Lower leg skin (tissue), 4 donors: ENCODE measurements around the gene DCDC2. TPM values are rescaled to one million over a fixed set of nuclear protein-coding genes. Genes with fewer than 3 reads are reported as not detected.
"Not testable (repeated sequence)": the region's sequence is repeated elsewhere in the genome, so short reads cannot be mapped to it uniquely, and the experiment has no call there.

ENCODE experiments used
- DNase-seq, 2 donors: peaks; one replicate each; pipeline ENCODE4 v3.0.0-alpha.2; 2019; ENCODE audit warnings: low spot score in 2 of 2
- H3K4me3 ChIP-seq: fragments of 200-600 bp; sonication (generic); 2 replicates; pipeline ENCODE4 v1.5.1; 2017; ENCODE audit warnings: mild to moderate bottlenecking, low read depth; ENCODE audit not compliant: poor library complexity, severe bottlenecking
- CTCF ChIP-seq, 3 donors: fragments of 450-650 bp; IDR thresholded peaks; one replicate each; pipeline ENCODE4 v1.5.1; 2016; ENCODE audit warnings: antibody characterized with exemption in 3 of 3, mild to moderate bottlenecking in 3 of 3, moderate library complexity in 2 of 3
- POLR2A ChIP-seq, 2 donors: fragments of 450-650 bp; IDR thresholded peaks; one replicate each; pipeline ENCODE4 v1.6.1; 2016 to 2017; ENCODE audit warnings: antibody characterized with exemption in 2 of 2, mild to moderate bottlenecking in 1 of 2, moderate library complexity in 1 of 2
- WGBS, 2 donors: methylation state at CpG; one replicate each; pipeline ENCODE4 v1.1.5; 2018; 5-methylcytosine and 5-hydroxymethylcytosine counted together
- intact Hi-C: fragments of 100-400 bp; cut with DNase I; formaldehyde crosslinking; loops from one replicate; pipeline ENCODE4 v1.15.0; 2023; ENCODE audit warnings: low total_unique reads
- total RNA-seq, 4 donors: library from RNA; depleted of rRNA; stranded (reverse); fragments of >200 nt; gene quantifications; one replicate each; pipeline ENCODE4 v1.1.0, GENCODE V29; 2016

DCDC2 gene
- total RNA-seq, 4 donors from 2014 or later = 0.10 to 0.20 TPM; not detected in 2

GRCh38 chr6:24205020-24205492, 152.8 kb downstream of the DCDC2 start:
- intact Hi-C loops = no loop called here
- H3K4me3 ChIP-seq = no peak overlapping the region
- WGBS, 2 donors = 5 to 6% methylated on average over 4 of the region's 4 CpGs
- DNase-seq = peak in 1 of 2 donors; percentile 19
- TF ChIP-seq CTCF (IDR thresholded peaks at IDR 0.05) (no peak), POLR2A (IDR thresholded peaks at IDR 0.05) (no peak)

- intact Hi-C loops, H3K4me3 ChIP-seq, DNase-seq: not testable (repeated sequence)
- 95 to 98% methylated on average over 3 of the region's 3 CpGs for WGBS, 2 donors
These were observed 153.7 kb downstream of the DCDC2 start for GRCh38 chr6:24204113-24204512.

DNA sequence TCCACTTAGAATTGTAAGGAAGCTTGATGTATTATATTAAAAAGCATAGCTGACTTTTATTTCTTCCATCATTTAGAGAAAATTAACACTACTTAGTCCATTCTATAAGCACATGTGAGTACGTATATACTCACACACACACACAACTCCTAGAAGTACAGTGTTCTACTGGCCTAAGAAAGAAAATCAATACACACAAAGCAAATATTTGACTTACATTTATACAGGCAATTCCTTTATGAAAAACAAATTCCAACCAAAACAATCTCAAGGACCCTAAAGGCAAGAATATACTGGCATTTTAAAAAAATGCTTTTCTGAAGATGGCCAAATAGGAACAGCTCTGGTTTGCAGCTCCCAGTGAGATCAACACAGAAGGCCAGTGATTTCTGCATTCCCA, 160.0 kb downstream of the DCDC2 start:
- no peak for DNase-seq
- H3K4me3 ChIP-seq = no peak overlapping the region
- WGBS, 2 donors = 94 to 98% methylated on average over 1 of the region's 1 CpG
- TF ChIP-seq CTCF (IDR thresholded peaks at IDR 0.05) (no peak), POLR2A (IDR thresholded peaks at IDR 0.05) (no peak)
- intact Hi-C loops = no loop called here

- 89 to 90% methylated on average over 3 of the region's 3 CpGs for WGBS, 2 donors
- intact Hi-C loops = no loop called here
- no peak for TF ChIP-seq CTCF (IDR thresholded peaks at IDR 0.05)
- no peak for TF ChIP-seq POLR2A (IDR thresholded peaks at IDR 0.05)
- DNase-seq = no peak
- no peak overlapping the region for H3K4me3 ChIP-seq
These were observed 161.8 kb downstream of the DCDC2 start for GRCh38 chr6:24195836-24196597.

DNA sequence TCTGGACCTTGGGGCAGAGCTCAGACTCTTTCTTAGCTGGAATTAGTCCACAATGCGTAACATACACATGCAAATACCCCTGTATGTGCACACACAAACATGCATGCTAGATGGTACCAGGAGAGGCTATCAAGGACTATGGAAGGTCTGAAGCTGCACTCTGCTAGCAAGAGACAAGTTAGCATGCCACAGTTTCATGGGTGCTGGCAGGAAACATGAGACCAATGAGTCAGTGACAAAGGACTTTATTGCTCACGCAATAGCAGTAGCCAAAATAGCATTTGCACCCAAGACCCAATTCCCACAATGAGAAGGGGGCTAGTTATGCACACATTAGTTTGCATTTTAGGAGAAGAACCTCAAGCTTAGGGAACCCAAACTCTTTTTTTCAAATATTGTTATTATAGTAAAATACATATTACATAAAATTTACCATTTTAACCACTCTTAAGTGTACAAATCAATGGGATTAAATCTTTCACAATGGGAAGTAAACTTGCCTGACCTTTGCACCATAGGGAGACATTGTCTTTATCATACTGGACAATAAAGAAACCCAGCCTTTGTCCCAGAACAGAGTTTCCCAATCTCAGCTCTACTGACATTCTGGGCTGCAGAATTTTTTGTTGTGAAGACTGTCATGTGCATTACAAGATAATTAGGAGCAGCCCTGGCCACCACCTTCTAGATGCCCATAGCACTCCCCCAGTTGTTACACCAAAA, 162.7 kb downstream of the DCDC2 start:
- TF ChIP-seq CTCF (IDR thresholded peaks at IDR 0.05) = no peak
- no peak for TF ChIP-seq POLR2A (IDR thresholded peaks at IDR 0.05)
- WGBS, 2 donors = 80 to 83% methylated on average over 2 of the region's 2 CpGs
- intact Hi-C loops = no loop called here
- no peak for DNase-seq
- H3K4me3 ChIP-seq = no peak overlapping the region

GRCh38 chr6:24193364-24193763, 164.5 kb downstream of the DCDC2 start:
- TF ChIP-seq CTCF (IDR thresholded peaks at IDR 0.05) (no peak), POLR2A (IDR thresholded peaks at IDR 0.05) (no peak)
- DNase-seq = no peak
- no peak overlapping the region for H3K4me3 ChIP-seq
- intact Hi-C loops = no loop called here
